ENCODE data around the gene PCK1. TPM values are rescaled to one million over a fixed set of nuclear protein-coding genes. Genes with fewer than 3 reads are reported as not detected.

PCK1 gene
- total and polyA plus RNA-seq, 2 of the 13 experiments (the other 11 are each of a cell fraction or from before 2014, with no cell fraction given), result 6.5 to 12.6 TPM

DNA sequence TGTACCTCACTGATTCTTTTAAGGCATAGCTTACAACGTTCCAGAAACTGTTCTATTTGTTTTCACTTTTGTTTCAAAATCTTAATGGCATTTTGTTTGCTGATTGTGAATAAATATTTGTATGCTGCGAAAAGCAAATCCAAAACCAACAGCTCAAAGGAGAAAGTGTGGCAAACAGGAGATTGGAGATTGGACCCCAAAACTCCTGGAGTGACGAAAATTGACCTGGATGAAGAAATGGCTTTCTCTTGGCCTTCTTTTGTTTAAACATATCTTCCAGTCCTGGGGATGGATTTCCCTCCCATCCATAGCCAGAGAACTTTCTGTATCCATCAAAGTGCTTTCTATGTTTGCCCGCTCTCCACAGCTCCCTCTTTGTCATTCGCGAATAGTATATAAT, 33.2 kb upstream of the PCK1 start (continued):
- TF ChIP-seq, protein P1, sequence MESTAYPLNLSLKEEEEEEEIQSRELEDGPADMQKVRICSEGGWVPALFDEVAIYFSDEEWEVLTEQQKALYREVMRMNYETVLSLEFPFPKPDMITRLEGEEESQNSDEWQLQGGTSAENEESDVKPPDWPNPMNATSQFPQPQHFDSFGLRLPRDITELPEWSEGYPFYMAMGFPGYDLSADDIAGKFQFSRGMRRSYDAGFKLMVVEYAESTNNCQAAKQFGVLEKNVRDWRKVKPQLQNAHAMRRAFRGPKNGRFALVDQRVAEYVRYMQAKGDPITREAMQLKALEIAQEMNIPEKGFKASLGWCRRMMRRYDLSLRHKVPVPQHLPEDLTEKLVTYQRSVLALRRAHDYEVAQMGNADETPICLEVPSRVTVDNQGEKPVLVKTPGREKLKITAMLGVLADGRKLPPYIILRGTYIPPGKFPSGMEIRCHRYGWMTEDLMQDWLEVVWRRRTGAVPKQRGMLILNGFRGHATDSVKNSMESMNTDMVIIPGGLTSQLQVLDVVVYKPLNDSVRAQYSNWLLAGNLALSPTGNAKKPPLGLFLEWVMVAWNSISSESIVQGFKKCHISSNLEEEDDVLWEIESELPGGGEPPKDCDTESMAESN (CRISPR knock-in tag; conservative IDR thresholded peaks at IDR 0.05), result 0 out of 2 replicates have a peak, but pooled peaks have one; percentile 22
- TF ChIP-seq SAP130 (CRISPR knock-in tag; IDR thresholded peaks at IDR 0.05; ENCODE audit: low read depth) (0 out of 2 replicates have a peak, but pooled peaks have one; percentile 17), FOXO1 (CRISPR knock-in tag; IDR thresholded peaks at IDR 0.05) (peak; percentile 72; the same call in 1 of the 2 replicates), SKI (IDR thresholded peaks at IDR 0.05; ENCODE audit: partially characterized antibody) (peak; percentile 36), SIX1 (CRISPR knock-in tag; IDR thresholded peaks at IDR 0.05; ENCODE audit: borderline replicate concordance) (peak; percentile 25; the same call in 1 of the 2 replicates), REST (IDR thresholded peaks at IDR 0.05; ENCODE audit: borderline replicate concordance in 1 of 2, low read depth in 1 of 2, low read length in 2 of 2) (peak in 1 of 2 experiments; percentile 61; a peak in 1 of 4 replicates), NCOA2 (CRISPR knock-in tag; IDR thresholded peaks at IDR 0.05) (peak; percentile 64; the same call in 1 of the 2 replicates), MED1 (CRISPR knock-in tag; IDR thresholded peaks at IDR 0.05) (peak; percentile 86), MAFK (conservative IDR thresholded peaks at IDR 0.05 in 1 of 2, IDR thresholded peaks at IDR 0.05 in 1 of 2; ENCODE audit: low read length in 2 of 2) (peak in 1 of 2 experiments; percentile 32; a peak in 2 of 4 replicates), RCOR2 (CRISPR knock-in tag; IDR thresholded peaks at IDR 0.05) (peak; percentile 33; the same call in 1 of the 2 replicates), NR2F2 (IDR thresholded peaks at IDR 0.05; ENCODE audit: borderline replicate concordance, low read depth) (peak; percentile 87), SOX13 (IDR thresholded peaks at IDR 0.05) (peak; percentile 51; the same call in 1 of the 2 replicates), SOX13 (CRISPR knock-in tag; conservative IDR thresholded peaks at IDR 0.05 in 1 of 2, IDR thresholded peaks at IDR 0.05 in 1 of 2) (peak in 1 of 2 experiments; percentile 80; a peak in 2 of 4 replicates), DBP (CRISPR knock-in tag; IDR thresholded peaks at IDR 0.05; ENCODE audit: not compliant biosample characterization) (no peak), TEAD3 (CRISPR knock-in tag; optimal IDR thresholded peaks at IDR 0.05; ENCODE audit: borderline replicate concordance) (peak; percentile 15), MED13 (CRISPR knock-in tag; IDR thresholded peaks at IDR 0.05) (no peak), EP300 (IDR thresholded peaks at IDR 0.05; ENCODE audit: low read depth in 2 of 2, low read length in 2 of 2) (peak in 1 of 2 experiments; percentile 95; a peak in 2 of 4 replicates), EP300 (CRISPR knock-in tag; IDR thresholded peaks at IDR 0.05; ENCODE audit: borderline replicate concordance) (no peak), ISL2 (CRISPR knock-in tag; IDR thresholded peaks at IDR 0.05) (peak; percentile 85), ISX (CRISPR knock-in tag; conservative IDR thresholded peaks at IDR 0.05) (no peak), NFIC (IDR thresholded peaks at IDR 0.05; ENCODE audit: low read length) (peak; percentile 94), BHLHE40 (IDR thresholded peaks at IDR 0.05; ENCODE audit: low read length) (0 out of 2 replicates have a peak, but pooled peaks have one; percentile 15)
- TF ChIP-seq, protein P2, sequence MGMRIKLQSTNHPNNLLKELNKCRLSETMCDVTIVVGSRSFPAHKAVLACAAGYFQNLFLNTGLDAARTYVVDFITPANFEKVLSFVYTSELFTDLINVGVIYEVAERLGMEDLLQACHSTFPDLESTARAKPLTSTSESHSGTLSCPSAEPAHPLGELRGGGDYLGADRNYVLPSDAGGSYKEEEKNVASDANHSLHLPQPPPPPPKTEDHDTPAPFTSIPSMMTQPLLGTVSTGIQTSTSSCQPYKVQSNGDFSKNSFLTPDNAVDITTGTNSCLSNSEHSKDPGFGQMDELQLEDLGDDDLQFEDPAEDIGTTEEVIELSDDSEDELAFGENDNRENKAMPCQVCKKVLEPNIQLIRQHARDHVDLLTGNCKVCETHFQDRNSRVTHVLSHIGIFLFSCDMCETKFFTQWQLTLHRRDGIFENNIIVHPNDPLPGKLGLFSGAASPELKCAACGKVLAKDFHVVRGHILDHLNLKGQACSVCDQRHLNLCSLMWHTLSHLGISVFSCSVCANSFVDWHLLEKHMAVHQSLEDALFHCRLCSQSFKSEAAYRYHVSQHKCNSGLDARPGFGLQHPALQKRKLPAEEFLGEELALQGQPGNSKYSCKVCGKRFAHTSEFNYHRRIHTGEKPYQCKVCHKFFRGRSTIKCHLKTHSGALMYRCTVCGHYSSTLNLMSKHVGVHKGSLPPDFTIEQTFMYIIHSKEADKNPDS (CRISPR knock-in tag; IDR thresholded peaks at IDR 0.05), result no peak
